Measurements from ENCODE around the gene RPL19.
A peak's percentile ranks its signal among the peaks of the same experiment; 100 is the strongest.

The RPL19 gene

GRCh38 chr17:39173080-39173479 lies 27.0 kb upstream of the RPL19 start:
- no peak for DNase-seq (ENCODE audit: low read depth in 2 of 2)

- no peak for DNase-seq (ENCODE audit: low read depth in 2 of 2)
These were observed 26.4 kb upstream of the RPL19 start for GRCh38 chr17:39173526-39174274.

- peak in 1 of 2 donors; percentile 47 for DNase-seq (ENCODE audit: low read depth in 2 of 2)
These were observed 25.0 kb upstream of the RPL19 start for GRCh38 chr17:39174920-39175694.

- DNase-seq (ENCODE audit: low read depth in 2 of 2) = no peak
These were observed 24.4 kb upstream of the RPL19 start for GRCh38 chr17:39175695-39176093.

- DNase-seq (ENCODE audit: low read depth in 2 of 2) = no peak
These were observed 22.8 kb upstream of the RPL19 start for GRCh38 chr17:39177256-39177655.

- no peak for DNase-seq (ENCODE audit: low read depth in 2 of 2)
These were observed 21.5 kb upstream of the RPL19 start for GRCh38 chr17:39178536-39178935.

- no peak for DNase-seq (ENCODE audit: low read depth in 2 of 2)
These were observed 18.8 kb upstream of the RPL19 start for GRCh38 chr17:39181303-39181702.

GRCh38 chr17:39183045-39183444 lies 17.0 kb upstream of the RPL19 start:
- no peak for DNase-seq (ENCODE audit: low read depth in 2 of 2)

GRCh38 chr17:39183720-39184119 lies 16.4 kb upstream of the RPL19 start:
- DNase-seq (ENCODE audit: low read depth in 2 of 2) = no peak

GRCh38 chr17:39186481-39187002 lies 13.5 kb upstream of the RPL19 start:
- no peak for DNase-seq (ENCODE audit: low read depth in 2 of 2)

GRCh38 chr17:39187152-39187830 lies 12.8 kb upstream of the RPL19 start:
- no peak for DNase-seq (ENCODE audit: low read depth in 2 of 2)

GRCh38 chr17:39191750-39192510 lies 8.2 kb upstream of the RPL19 start:
- no peak for DNase-seq (ENCODE audit: low read depth in 2 of 2)

- DNase-seq (ENCODE audit: low read depth in 2 of 2) = no peak
These were observed 7.2 kb upstream of the RPL19 start for GRCh38 chr17:39192901-39193300.

GRCh38 chr17:39193346-39193745 lies 6.7 kb upstream of the RPL19 start:
- DNase-seq (ENCODE audit: low read depth in 2 of 2) = no peak

GRCh38 chr17:39194089-39194984 lies 5.7 kb upstream of the RPL19 start:
- no peak for DNase-seq (ENCODE audit: low read depth in 2 of 2)

GRCh38 chr17:39194985-39195524 lies 5.0 kb upstream of the RPL19 start:
- no peak for DNase-seq (ENCODE audit: low read depth in 2 of 2)

GRCh38 chr17:39195568-39196160 lies 4.4 kb upstream of the RPL19 start:
- no peak for DNase-seq (ENCODE audit: low read depth in 2 of 2)

GRCh38 chr17:39196241-39196807 lies 3.8 kb upstream of the RPL19 start:
- no peak for DNase-seq (ENCODE audit: low read depth in 2 of 2)

GRCh38 chr17:39196808-39197291 lies 3.2 kb upstream of the RPL19 start:
- no peak for DNase-seq (ENCODE audit: low read depth in 2 of 2)
